Measurements from ENCODE around the gene SPRN.
"Not testable (repeated sequence)": the region's sequence is repeated elsewhere in the genome, so short reads cannot be mapped to it uniquely, and the experiment has no call there.

SPRN gene

GRCh38 chr10:133438711-133439273 lies 14.4 kb upstream of the SPRN start:
- TF ChIP-seq CTCF (IDR thresholded peaks at IDR 0.05; ENCODE audit: extremely low read depth, insufficient read depth, missing control alignments): peak; percentile 56
- DNase-seq (ENCODE audit: low spot score): peak; percentile 75

GRCh38 chr10:133432789-133433188 lies 8.4 kb upstream of the SPRN start:
- in situ Hi-C loops (cut with MboI; ENCODE audit: low pct_unique_long_range_greater_than_20kb, low sequenced_read_pairs, unreplicated experiment); DNase-seq (ENCODE audit: low spot score): not testable (repeated sequence)

More at GRCh38 chr10:133438711-133439273, 14.4 kb upstream of the SPRN start:
- in situ Hi-C loops (cut with MboI; ENCODE audit: low pct_unique_long_range_greater_than_20kb, low sequenced_read_pairs, unreplicated experiment): no loop called here

GRCh38 chr10:133431888-133432613 lies 7.6 kb upstream of the SPRN start:
- DNase-seq (ENCODE audit: low spot score); in situ Hi-C loops (cut with MboI; ENCODE audit: low pct_unique_long_range_greater_than_20kb, low sequenced_read_pairs, unreplicated experiment): not testable (repeated sequence)

- DNase-seq (ENCODE audit: low spot score); in situ Hi-C loops (cut with MboI; ENCODE audit: low pct_unique_long_range_greater_than_20kb, low sequenced_read_pairs, unreplicated experiment): not testable (repeated sequence)
These were observed 5.1 kb upstream of the SPRN start for GRCh38 chr10:133429571-133429970.

- DNase-seq (ENCODE audit: low spot score); in situ Hi-C loops (cut with MboI; ENCODE audit: low pct_unique_long_range_greater_than_20kb, low sequenced_read_pairs, unreplicated experiment): not testable (repeated sequence)
These were observed 323 bp downstream of the SPRN start for GRCh38 chr10:133424102-133424501.

GRCh38 chr10:133422807-133423771 lies 1.3 kb downstream of the SPRN start:
- no peak for TF ChIP-seq CTCF (IDR thresholded peaks at IDR 0.05; ENCODE audit: extremely low read depth, insufficient read depth, missing control alignments)
- peak; percentile 46 for DNase-seq (ENCODE audit: low spot score)
- in situ Hi-C loops (cut with MboI; ENCODE audit: low pct_unique_long_range_greater_than_20kb, low sequenced_read_pairs, unreplicated experiment): no loop called here

GRCh38 chr10:133422223-133422806 lies 2.1 kb downstream of the SPRN start:
- in situ Hi-C loops (cut with MboI; ENCODE audit: low pct_unique_long_range_greater_than_20kb, low sequenced_read_pairs, unreplicated experiment): no loop called here
- TF ChIP-seq CTCF (IDR thresholded peaks at IDR 0.05; ENCODE audit: extremely low read depth, insufficient read depth, missing control alignments): no peak
- no peak for DNase-seq (ENCODE audit: low spot score)

GRCh38 chr10:133421336-133422222 lies 2.8 kb downstream of the SPRN start:
- no peak for TF ChIP-seq CTCF (IDR thresholded peaks at IDR 0.05; ENCODE audit: extremely low read depth, insufficient read depth, missing control alignments)
- DNase-seq (ENCODE audit: low spot score): no peak
- in situ Hi-C loops (cut with MboI; ENCODE audit: low pct_unique_long_range_greater_than_20kb, low sequenced_read_pairs, unreplicated experiment): no loop called here

Data from GM13977 (cell line).